Small intestine (tissue), 4 donors: ENCODE data around the gene LYRM7. TPM values are rescaled to one million over a fixed set of nuclear protein-coding genes. Genes with fewer than 3 reads are reported as not detected.

Experiments used
- polyA plus RNA-seq, 4 donors: library from polyadenylated mRNA; stranded (reverse) in 3 of 4; unstranded in 1 of 4; fragments of 200-250 nt in 3 of 4; fragments of 120-200 nt in 1 of 4; gene quantifications; one replicate each; pipeline versions ENCODE4 v1.2.1 to v1.2.3, GENCODE V29; 2013
- donor health status: healthy with polysubstance abuse.
- donor health status: Bipolar disorder and iron deficiency.
- donor health status: healthy.

Gene LYRM7
- polyA plus RNA-seq, 4 donors, result 5.1 to 9.3 (median 7.2) TPM

Other genes with a start within 250 kb of the LYRM7 start
- 100 to 1,000 TPM; 458 to 495 (median 478) TPM for gene HINT1, start 5.7 kb upstream of the LYRM7 start, polyA plus RNA-seq
- 10 to 100 TPM; 36.0 to 60.3 (median 55.0) TPM for gene CDC42SE2, start 93.1 kb downstream of the LYRM7 start, polyA plus RNA-seq